K562 (cell line): ENCODE measurements around the gene AK4. TPM values are rescaled to one million over a fixed set of nuclear protein-coding genes. Genes with fewer than 3 reads are reported as not detected.

ENCODE experiments used
- ATAC-seq: fragments of 200-7000 bp; cut with Tn5 transposase; 3 replicates; pipeline ENCODE4 v1.9.1; 2020; ENCODE audit warnings: moderate library complexity
- BruUV-seq: library from RNA; stranded (reverse); fragments of 400-500 nt; replicated peaks from 2 replicates; lab custom pipeline; 2021; lab: Mats Ljungman, UMichigan
- CTCF ChIA-PET: fragments of 300-600 bp; formaldehyde crosslinking; extraction: SDS; loops from one replicate; lab custom pipeline; 2021; ENCODE audit warnings: low intra/inter-chr PET ratio; lab: Yijun Ruan, JAX
- POLR2A ChIA-PET: fragments of 300-600, 350-650 bp; sonication (Branson Sonifier 250); formaldehyde crosslinking; extraction: SDS; loops from one replicate; lab custom pipeline; 2021; ENCODE audit warnings: antibody characterized with exemption, inconsistent platforms; lab: Yijun Ruan, JAX
- DNase-seq, 4 experiments: peaks; one replicate each; pipeline versions ENCODE4 v3.0.0 to v3.0.0-alpha.2; 2011 to 2018; ENCODE audit warnings: low spot score in 3 of 4, mixed read lengths in 3 of 4; ENCODE audit errors: extremely low read depth in 1 of 4
- FAIRE-seq: peaks from 2 replicates; lab custom pipeline; 2011; peaks lifted over from hg19 to GRCh38; lab: Jason Lieb, UNC
- H2AFZ ChIP-seq: 2 replicates; pipeline ENCODE4 v1.6.0; 2011; ENCODE audit warnings: low read depth, low read length, control low read depth, inconsistent platforms
- H3K27ac ChIP-seq: fragments of 200-600 bp; 3 replicates; pipeline ENCODE4 v1.8.0; 2011; ENCODE audit warnings: low read depth, mild to moderate bottlenecking, control low read depth, inconsistent platforms, low read length, moderate library complexity, mixed read lengths; ENCODE audit errors: extremely low read depth
- H3K27me3 ChIP-seq, 2 experiments: fragments of 300-600 bp in 1 of 2; 2 replicates in 1 of 2; 3 replicates in 1 of 2; pipeline versions ENCODE4 v1.6.0 to v1.8.0; 2011; ENCODE audit warnings: inconsistent platforms in 2 of 2, low read length in 2 of 2, mild to moderate bottlenecking in 1 of 2, mixed read lengths in 1 of 2, moderate library complexity in 1 of 2; ENCODE audit not compliant: control insufficient read depth in 2 of 2, insufficient read depth in 2 of 2
- H3K36me3 ChIP-seq: fragments of 300-600 bp; 3 replicates; pipeline ENCODE4 v1.8.0; 2011; ENCODE audit warnings: mild to moderate bottlenecking, low read length, inconsistent platforms; ENCODE audit not compliant: control insufficient read depth, insufficient read depth
- H3K4me1 ChIP-seq, 2 experiments: fragments of 200-600 bp in 1 of 2; replicated peaks in 1 of 2; 2 replicates in 1 of 2; 3 replicates in 1 of 2; pipeline versions ENCODE4 v1.5.1 to v1.8.0; 2011; ENCODE audit warnings: inconsistent platforms in 2 of 2, low read length in 2 of 2, mild to moderate bottlenecking in 1 of 2, mixed read lengths in 1 of 2, moderate library complexity in 1 of 2; ENCODE audit not compliant: control insufficient read depth in 2 of 2, insufficient read depth in 2 of 2
- H3K4me2 ChIP-seq: 2 replicates; pipeline ENCODE4 v1.6.1; 2011; ENCODE audit warnings: low read length, control low read depth, inconsistent platforms, mixed read lengths; ENCODE audit not compliant: insufficient read depth
- H3K4me3 ChIP-seq: fragments of 200-600 bp; sonication (generic), shearing (Covaris generic); 2 replicates; pipeline ENCODE4 v1.5.1; 2016; ENCODE audit warnings: control low read depth, inconsistent platforms
- H3K79me2 ChIP-seq: fragments of 200-600 bp; 3 replicates; pipeline ENCODE4 v1.8.0; 2011; ENCODE audit warnings: low read length, inconsistent platforms; ENCODE audit not compliant: control insufficient read depth, insufficient read depth
- H3K9ac ChIP-seq, 2 experiments: 2 replicates each; pipeline versions ENCODE4 v1.6.0 to v1.6.1; 2011; ENCODE audit warnings: low read depth in 2 of 2, low read length in 2 of 2, control low read depth in 1 of 2, inconsistent platforms in 1 of 2, mild to moderate bottlenecking in 1 of 2, mixed read lengths in 1 of 2; ENCODE audit not compliant: insufficient read depth in 1 of 2
- H3K9me1 ChIP-seq: one replicate; pipeline ENCODE4 v1.6.0; 2011; ENCODE audit warnings: inconsistent platforms, mild to moderate bottlenecking, low read length, moderate library complexity; ENCODE audit not compliant: control insufficient read depth, insufficient read depth
- H3K9me3 ChIP-seq: replicated peaks from 2 replicates; pipeline ENCODE4 v1.5.1; 2011; ENCODE audit warnings: low read depth, low read length, inconsistent platforms; ENCODE audit not compliant: control insufficient read depth, insufficient read depth
- H4K20me1 ChIP-seq: replicated peaks from 2 replicates; pipeline ENCODE4 v1.6.1; 2011; ENCODE audit warnings: low read length, inconsistent platforms, mixed read lengths; ENCODE audit not compliant: control insufficient read depth, insufficient read depth
- ADNP ChIP-seq: fragments of 200-800 bp; sonication (Bioruptor generic); IDR thresholded peaks from 2 replicates; pipeline ENCODE4 v1.6.1; 2016; ENCODE audit warnings: missing genetic modification characterization, missing compliant biosample characterization
- BCOR ChIP-seq: fragments of 450-650 bp; IDR thresholded peaks from 2 replicates; pipeline ENCODE4 v1.6.1; 2016
- FOXP1 ChIP-seq: sonication (generic); formaldehyde crosslinking; IDR thresholded peaks from 2 replicates; pipeline ENCODE4 v1.8.0; 2022; ENCODE audit warnings: mild to moderate bottlenecking, missing genetic modification reagents
- NFIC ChIP-seq: fragments of 450-650 bp; IDR thresholded peaks from 2 replicates; pipeline ENCODE4 v1.6.1; 2017; ENCODE audit warnings: mild to moderate bottlenecking, inconsistent platforms
- RBM25 ChIP-seq: fragments of 200-400 bp; formaldehyde crosslinking; IDR thresholded peaks from 2 replicates; pipeline ENCODE4 v1.6.1; 2018; ENCODE audit warnings: low read length, low read depth, moderate library complexity; ENCODE audit not compliant: severe bottlenecking
- ZNF263 ChIP-seq: sonication (generic); formaldehyde crosslinking; IDR thresholded peaks from 2 replicates; pipeline ENCODE4 v1.8.0; 2022; ENCODE audit warnings: mild to moderate bottlenecking, missing genetic modification reagents, borderline replicate concordance
- WGBS: fragments of 100-300 bp; shearing (Covaris generic); methylation state at CpG from one replicate; pipeline ENCODE4 v1.1.6; 2016; ENCODE audit warnings: low coverage, mixed read lengths; ENCODE audit not compliant: insufficient coverage; ENCODE audit errors: missing lambda C conversion rate; 5-methylcytosine and 5-hydroxymethylcytosine counted together
- in situ Hi-C: fragments of 300-500 bp; cut with MboI; formaldehyde crosslinking; loops from 4 replicates; pipeline ENCODE4 v1.15.0; 2018; ENCODE audit warnings: inconsistent platforms, mixed read lengths
- intact Hi-C: fragments of 100-400 bp; cut with micrococcal nuclease; formaldehyde crosslinking; loops from 2 replicates; pipeline ENCODE4 v1.14.2; 2022
- polyA plus RNA-seq, 8 experiments: library from polyadenylated mRNA; depleted of rRNA in 4 of 8; stranded (reverse) in 5 of 8; unstranded in 3 of 8; fragments of >200 nt; fragmentation: Nextera tagmentation in 2 of 8; fragmentation: Illumina TruSeq in 1 of 8; extraction: Ambion mirVana in 2 of 8; extraction: Trizol in 1 of 8; gene quantifications; 2 replicates each; pipeline versions ENCODE4 v1.2.1 to v1.2.3, GENCODE V29; 2011 to 2014; ENCODE audit warnings: inconsistent platforms in 1 of 8, missing spikeins in 1 of 8
- total RNA-seq, 7 experiments: library from RNA; depleted of rRNA in 6 of 7; stranded (reverse); fragments of >200 nt in 6 of 7; fragmentation: Illumina TruSeq in 2 of 7; extraction: Trizol in 2 of 7; gene quantifications; 2 replicates each; pipeline versions ENCODE4 v1.2.1 to v1.2.3, GENCODE V29; 2011 to 2021; ENCODE audit warnings: low replicate concordance in 1 of 7

Gene AK4
- total and polyA plus RNA-seq, 9 of the 15 experiments (the other 6 are each of a cell fraction or from before 2014, with no cell fraction given): 10.4 to 96.6 (median 21.5) TPM

- Histone ChIP-seq H3K4me3 (no peak overlapping the region), H3K4me2 (no peak overlapping the region), H3K4me1 (peaks cover 3 to 9% of the 10 kb centered on the region in 2 experiments), H3K79me2 (no peaks in the 10 kb centered on the region), H3K9me1 (no peaks in the 10 kb centered on the region), H3K27me3 (no peaks in the 10 kb centered on the region), H2AFZ (no peak overlapping the region), H3K27ac (no peak overlapping the region), H3K9me3 (no peaks in the 10 kb centered on the region), H3K9ac (peak overlapping the region in 1 of 2 experiments; percentile 43; a peak in 1 of 4 replicates), H3K36me3 (no peaks in the 10 kb centered on the region), H4K20me1 (no peaks in the 10 kb centered on the region)
- CTCF ChIA-PET: no interaction called here
- TF ChIP-seq NFIC: peak; percentile 75
- TF ChIP-seq FOXP1 (CRISPR knock-in tag): no peak
- TF ChIP-seq RBM25: peak; percentile 79
- TF ChIP-seq ZNF263: no peak
- TF ChIP-seq ADNP (tag): 0 out of 2 replicates have a peak, but pooled peaks have one; percentile 43
- TF ChIP-seq BCOR: peak; percentile 56; the same call in 1 of the 2 replicates
- POLR2A ChIA-PET: interaction anchor here (0.6 to 1.0 kb wide), 3 partner anchors 12 to 19 kb away, joined by 3 to 4 read pairs (median 4); no protein-coding TSS in a partner anchor
- intact Hi-C loops: no loop called here
- in situ Hi-C loops: no loop called here
- FAIRE-seq: no peak
- no TSS peak for BruUV-seq
- ATAC-seq: no peak; the same call in none of the 3 replicates
- 36% methylated on average over 4 of the region's 4 CpGs for WGBS
- DNase-seq: peak in 1 of 4 experiments; percentile 38
Observed at GRCh38 chr1:65247419-65248359, 99.7 kb downstream of the AK4 start.
